GM12864 (cell line): ENCODE data around the gene ZNF521.

Source experiments
- DNase-seq: peaks from one replicate; pipeline ENCODE4 v3.0.0-alpha.2; 2011; ENCODE audit warnings: low read depth
- H3K4me3 ChIP-seq: 2 replicates; pipeline ENCODE4 v1.5.1; 2011; ENCODE audit warnings: mild to moderate bottlenecking, low read depth, low read length, control low read depth
- TF ChIP-seq, protein P1 (sequence below): IDR thresholded peaks from 2 replicates; pipeline ENCODE4 v1.5.1; 2011; ENCODE audit warnings: low read depth, mild to moderate bottlenecking, moderate library complexity, low read length, control low read depth, inconsistent platforms; ENCODE audit errors: missing control alignments

The ZNF521 gene

DNA sequence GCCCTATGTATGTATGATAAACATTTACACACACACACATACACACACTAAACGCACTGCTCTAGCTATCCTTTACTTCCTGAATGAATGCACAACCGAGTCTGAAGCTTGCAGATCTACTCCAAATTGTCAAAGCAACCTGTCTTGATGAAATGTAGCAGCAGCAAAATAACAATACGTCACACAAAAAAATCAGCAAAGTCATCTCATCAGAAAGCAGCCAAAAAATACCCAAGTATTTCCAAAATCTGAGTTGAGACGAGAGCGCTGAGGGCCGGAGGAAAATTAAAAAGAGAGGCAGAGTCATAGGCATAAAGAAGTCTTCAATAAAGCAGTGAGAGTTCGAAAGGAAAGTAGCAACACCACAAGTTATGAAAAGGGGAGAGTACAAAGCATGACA lies 67.7 kb downstream of the ZNF521 start:
- H3K4me3 ChIP-seq, result no peak overlapping the region
- no peak for DNase-seq
- TF ChIP-seq, protein P1, sequence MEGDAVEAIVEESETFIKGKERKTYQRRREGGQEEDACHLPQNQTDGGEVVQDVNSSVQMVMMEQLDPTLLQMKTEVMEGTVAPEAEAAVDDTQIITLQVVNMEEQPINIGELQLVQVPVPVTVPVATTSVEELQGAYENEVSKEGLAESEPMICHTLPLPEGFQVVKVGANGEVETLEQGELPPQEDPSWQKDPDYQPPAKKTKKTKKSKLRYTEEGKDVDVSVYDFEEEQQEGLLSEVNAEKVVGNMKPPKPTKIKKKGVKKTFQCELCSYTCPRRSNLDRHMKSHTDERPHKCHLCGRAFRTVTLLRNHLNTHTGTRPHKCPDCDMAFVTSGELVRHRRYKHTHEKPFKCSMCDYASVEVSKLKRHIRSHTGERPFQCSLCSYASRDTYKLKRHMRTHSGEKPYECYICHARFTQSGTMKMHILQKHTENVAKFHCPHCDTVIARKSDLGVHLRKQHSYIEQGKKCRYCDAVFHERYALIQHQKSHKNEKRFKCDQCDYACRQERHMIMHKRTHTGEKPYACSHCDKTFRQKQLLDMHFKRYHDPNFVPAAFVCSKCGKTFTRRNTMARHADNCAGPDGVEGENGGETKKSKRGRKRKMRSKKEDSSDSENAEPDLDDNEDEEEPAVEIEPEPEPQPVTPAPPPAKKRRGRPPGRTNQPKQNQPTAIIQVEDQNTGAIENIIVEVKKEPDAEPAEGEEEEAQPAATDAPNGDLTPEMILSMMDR, result no peak

DNA sequence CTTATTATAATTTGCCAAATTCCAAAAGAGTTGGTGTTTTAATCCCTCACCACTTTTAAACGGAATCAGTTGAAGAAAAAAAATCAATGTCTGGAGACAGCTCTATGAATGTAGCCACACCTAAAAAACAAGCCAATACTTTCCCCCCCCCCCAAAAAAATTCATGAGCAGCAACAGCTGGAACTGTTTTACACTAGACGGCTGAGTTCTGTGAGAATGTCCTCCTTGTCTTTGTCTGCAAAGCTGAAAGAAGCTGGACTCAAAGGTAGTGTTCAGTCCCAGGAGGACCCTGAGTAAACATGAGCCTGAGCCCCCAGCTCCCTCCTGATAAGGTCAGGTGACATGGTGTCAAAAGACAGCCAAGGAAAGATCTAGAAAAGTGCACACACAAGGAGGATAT lies 68.2 kb downstream of the ZNF521 start:
- TF ChIP-seq, protein P1, result no peak
- H3K4me3 ChIP-seq, result no peak overlapping the region
- no peak for DNase-seq

DNA sequence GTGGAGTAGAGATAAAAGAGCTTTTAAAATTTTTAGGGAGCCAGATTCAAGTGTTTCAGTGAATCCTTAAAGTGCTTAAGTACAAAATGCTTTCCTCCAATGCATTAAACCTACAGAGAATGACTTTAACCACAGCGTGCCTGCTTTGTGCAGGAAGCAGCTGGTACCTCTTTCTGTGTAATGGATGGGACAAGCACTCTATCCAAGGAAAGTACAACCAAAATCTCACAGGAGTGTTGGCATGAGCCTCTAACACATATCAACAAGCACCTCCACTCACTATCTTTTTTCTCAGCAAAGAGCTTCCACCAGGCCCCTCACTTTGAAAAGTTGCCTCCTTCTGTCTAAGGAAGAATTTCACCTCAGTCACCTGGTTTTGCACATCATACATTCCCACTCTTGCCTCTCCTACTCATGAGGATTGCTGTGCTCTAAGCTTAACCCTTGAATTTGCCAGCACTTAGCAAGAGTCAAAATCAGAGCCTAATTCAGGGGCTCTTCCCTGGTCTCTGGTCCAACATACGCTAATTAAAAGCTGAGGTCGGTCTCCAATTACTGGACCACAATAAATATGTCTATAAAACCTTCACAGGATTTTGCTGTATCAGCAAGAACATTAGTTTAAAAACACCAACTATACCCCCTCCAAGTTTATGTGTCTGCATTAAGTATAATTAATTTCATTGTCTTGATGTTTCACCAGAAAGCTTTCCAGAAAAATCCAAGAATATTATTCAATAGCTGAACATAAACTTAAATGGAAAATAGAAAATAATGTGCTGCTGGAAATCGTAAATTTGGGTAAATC lies 68.9 kb downstream of the ZNF521 start:
- H3K4me3 ChIP-seq, result no peak overlapping the region
- TF ChIP-seq, protein P1, result no peak
- DNase-seq, result no peak

DNA sequence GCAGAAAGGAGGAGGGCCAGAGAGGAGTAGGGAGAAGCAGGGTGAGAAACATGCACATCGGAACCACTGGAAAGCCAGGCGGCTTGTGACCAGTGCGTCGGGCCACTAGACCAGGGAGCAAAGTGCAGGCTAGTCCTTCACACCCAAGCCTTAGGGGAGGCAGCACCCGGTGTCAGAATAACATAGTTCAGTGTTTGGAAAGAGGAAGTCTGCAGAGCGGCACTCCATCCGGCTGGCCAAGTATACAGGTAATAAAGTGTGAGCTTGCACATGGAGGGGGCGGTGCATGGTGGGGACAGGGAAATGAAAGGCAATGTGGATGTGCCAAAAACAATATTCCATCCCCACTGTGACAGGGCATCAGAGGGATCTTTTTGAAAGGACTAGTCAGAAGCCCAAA lies 69.7 kb downstream of the ZNF521 start:
- no peak overlapping the region for H3K4me3 ChIP-seq
- DNase-seq, result no peak
- TF ChIP-seq, protein P1, result no peak

DNA sequence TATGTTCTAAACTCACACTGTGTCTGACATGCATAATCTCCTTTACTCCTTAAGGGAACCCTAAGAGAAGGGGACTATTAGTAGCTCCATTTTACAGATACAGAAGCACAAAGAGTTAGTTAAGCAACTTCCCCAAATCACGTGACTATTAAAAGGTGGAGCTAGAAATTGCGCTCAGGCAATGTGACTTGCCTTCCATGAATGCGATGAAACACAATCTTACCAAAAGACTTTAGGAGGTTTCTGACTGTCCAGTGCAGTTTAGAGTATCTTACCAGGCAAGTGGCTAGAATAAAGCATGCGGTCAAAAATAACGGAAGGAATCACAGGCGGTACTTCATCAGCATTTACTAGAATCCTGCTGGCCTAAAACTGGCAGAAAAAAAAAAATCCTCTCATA lies 70.4 kb downstream of the ZNF521 start:
- H3K4me3 ChIP-seq, result no peak overlapping the region
- TF ChIP-seq, protein P1, result no peak
- DNase-seq, result no peak

DNA sequence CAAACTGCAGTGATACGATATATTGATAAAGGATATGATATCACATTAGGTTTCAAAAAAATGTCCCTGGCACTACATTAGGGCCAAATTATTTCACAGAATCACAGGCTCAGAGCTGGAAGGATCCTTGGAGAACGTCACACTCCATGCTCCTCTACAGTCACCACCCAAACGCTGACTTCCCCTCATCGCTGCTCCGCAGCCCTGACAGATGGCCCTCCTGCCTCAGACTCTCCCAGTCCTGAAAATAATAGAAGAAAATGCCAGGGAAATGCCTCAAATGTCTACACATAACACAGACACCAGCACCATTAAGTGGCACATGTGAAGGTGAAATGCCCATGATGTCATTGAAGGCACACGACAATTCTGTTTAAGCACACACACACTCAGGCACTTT lies 72.0 kb downstream of the ZNF521 start:
- H3K4me3 ChIP-seq, result no peak overlapping the region
- DNase-seq, result no peak
- TF ChIP-seq, protein P1, result no peak

DNA sequence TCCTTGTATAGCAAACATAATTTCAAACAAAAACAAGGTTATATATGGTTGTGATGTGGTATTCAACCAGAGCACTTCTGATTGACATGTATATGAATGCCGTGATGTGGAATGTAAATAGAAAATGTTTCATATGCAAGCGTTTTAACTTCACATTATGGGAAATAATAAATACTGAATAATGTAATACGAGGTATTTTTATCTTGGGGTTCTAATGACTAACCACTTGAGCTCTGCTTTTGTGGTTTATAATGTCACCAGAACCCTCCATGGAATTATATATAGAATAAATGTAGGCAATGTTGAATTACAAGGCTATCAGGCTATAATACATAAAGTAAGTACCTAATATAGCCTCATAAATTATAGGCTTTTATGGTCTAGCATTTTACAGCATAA lies 72.4 kb downstream of the ZNF521 start:
- TF ChIP-seq, protein P1, result no peak
- DNase-seq, result no peak
- H3K4me3 ChIP-seq, result no peak overlapping the region
